ENCODE measurements around the gene SSR2. TPM values are rescaled to one million over a fixed set of nuclear protein-coding genes. Genes with fewer than 3 reads are reported as not detected.

Gene SSR2
- total RNA-seq, 2 donors from 2014 or later, result 201 to 229 TPM

DNA sequence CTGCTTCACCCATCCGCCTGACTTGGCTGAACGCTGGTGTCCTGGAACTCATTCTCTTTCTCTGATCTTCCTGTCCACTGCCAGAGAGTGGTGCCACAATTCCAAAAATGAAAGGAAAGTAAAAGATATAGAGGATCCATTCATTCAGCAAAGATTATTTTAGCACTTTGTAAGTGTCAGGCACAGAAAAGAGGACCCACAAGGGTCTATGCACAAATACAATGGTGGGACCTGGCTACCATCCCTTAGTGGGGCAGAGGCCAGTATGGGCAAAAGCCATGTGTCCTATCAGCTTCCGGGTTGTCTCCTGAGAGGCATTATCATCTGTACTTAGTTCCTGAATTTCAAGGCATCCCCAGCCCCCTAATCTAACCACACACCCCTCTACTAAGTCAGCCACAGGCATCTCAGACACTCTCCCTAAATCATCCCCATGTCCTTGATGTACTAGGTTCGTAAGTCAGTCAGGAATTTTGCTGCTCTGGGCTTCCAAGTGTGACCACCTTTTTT, 19.0 kb downstream of the SSR2 start:
- Histone ChIP-seq H3K27me3 (replicated peaks; ENCODE audit: insufficient read depth) (no peaks in the 10 kb centered on the region), H3K9me3 (no peaks in the 10 kb centered on the region), H3K36me3 (no peaks in the 10 kb centered on the region), H3K4me1 (replicated peaks) (no peaks in the 10 kb centered on the region), H3K27ac (no peak overlapping the region), H3K4me3 (no peak overlapping the region)
- intact Hi-C loops (cut with DNase I), result no loop called here
- WGBS, result 46% methylated on average over 4 of the region's 4 CpGs
- no peak for DNase-seq (ENCODE audit: low spot score)
- TF ChIP-seq, protein P1, sequence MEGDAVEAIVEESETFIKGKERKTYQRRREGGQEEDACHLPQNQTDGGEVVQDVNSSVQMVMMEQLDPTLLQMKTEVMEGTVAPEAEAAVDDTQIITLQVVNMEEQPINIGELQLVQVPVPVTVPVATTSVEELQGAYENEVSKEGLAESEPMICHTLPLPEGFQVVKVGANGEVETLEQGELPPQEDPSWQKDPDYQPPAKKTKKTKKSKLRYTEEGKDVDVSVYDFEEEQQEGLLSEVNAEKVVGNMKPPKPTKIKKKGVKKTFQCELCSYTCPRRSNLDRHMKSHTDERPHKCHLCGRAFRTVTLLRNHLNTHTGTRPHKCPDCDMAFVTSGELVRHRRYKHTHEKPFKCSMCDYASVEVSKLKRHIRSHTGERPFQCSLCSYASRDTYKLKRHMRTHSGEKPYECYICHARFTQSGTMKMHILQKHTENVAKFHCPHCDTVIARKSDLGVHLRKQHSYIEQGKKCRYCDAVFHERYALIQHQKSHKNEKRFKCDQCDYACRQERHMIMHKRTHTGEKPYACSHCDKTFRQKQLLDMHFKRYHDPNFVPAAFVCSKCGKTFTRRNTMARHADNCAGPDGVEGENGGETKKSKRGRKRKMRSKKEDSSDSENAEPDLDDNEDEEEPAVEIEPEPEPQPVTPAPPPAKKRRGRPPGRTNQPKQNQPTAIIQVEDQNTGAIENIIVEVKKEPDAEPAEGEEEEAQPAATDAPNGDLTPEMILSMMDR (IDR thresholded peaks at IDR 0.05), result no peak
- no peak for TF ChIP-seq POLR2A (IDR thresholded peaks at IDR 0.05)
- no peak for TF ChIP-seq POLR2AphosphoS5 (IDR thresholded peaks at IDR 0.05)

DNA sequence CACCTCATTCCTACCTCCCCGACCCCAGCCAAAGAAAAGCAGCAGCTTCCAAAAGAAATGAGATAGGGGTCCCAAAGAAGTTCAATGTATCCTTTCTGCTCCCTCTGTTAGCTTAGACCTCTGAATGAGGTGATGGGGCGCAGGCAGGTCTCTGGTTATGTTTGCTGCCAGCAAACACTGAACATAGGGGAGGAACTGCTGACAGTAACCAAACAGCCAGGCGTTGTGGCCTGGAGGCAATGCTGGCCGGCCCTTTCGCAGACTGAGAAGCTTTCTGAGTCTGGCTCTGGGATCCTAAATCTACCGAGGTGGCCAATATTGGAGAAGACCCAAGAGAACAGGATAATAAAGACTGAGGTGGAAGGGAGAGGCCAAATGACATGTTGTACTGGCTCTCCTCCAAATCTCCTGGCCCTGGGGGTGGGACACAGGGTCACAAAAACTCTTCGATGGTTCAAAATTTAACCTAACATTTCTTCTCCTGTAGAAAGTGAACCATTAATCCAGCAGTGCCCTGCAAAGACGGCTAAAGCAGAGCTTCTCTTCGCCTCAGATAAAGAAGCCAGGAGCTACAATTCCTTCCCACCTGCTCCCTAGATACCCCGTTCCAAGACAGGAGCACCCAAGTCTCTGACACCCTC, 19.6 kb downstream of the SSR2 start:
- no peak overlapping the region for H3K4me3 ChIP-seq
- TF ChIP-seq, protein P1 (IDR thresholded peaks at IDR 0.05), result no peak
- TF ChIP-seq POLR2A (IDR thresholded peaks at IDR 0.05) (no peak), POLR2AphosphoS5 (IDR thresholded peaks at IDR 0.05) (no peak)
- no peaks in the 10 kb centered on the region for H3K9me3 ChIP-seq
- WGBS, result 27% methylated on average over 10 of the region's 10 CpGs
- H3K36me3 ChIP-seq, result no peaks in the 10 kb centered on the region
- intact Hi-C loops (cut with DNase I), result no loop called here
- DNase-seq (ENCODE audit: low spot score), result no peak
- H3K27ac ChIP-seq, result no peak overlapping the region
- H3K4me1 ChIP-seq (replicated peaks), result no peaks in the 10 kb centered on the region
- no peaks in the 10 kb centered on the region for H3K27me3 ChIP-seq (replicated peaks; ENCODE audit: insufficient read depth)

DNA sequence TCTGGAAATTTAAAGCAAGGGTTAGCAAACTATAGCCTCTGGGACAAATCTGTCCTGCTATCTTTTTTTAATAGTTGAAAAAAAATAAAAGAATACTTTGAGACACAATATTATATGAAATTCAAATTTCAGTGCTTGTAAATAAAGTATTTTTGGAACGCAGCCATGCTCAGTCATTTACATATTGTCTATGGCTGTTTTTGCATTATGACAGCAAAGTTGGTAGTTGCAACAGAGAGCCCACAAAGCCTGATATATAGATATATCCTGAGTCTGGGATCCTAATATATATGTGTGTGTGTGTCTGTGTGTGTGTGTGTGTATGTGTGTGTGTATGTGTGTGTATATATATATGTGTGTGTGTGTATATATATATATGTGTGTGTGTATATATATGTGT, 20.8 kb downstream of the SSR2 start:
- DNase-seq (ENCODE audit: low spot score), result no peak
- Histone ChIP-seq H3K4me1 (replicated peaks) (no peaks in the 10 kb centered on the region), H3K4me3 (no peak overlapping the region), H3K36me3 (no peaks in the 10 kb centered on the region), H3K27me3 (replicated peaks; ENCODE audit: insufficient read depth) (no peaks in the 10 kb centered on the region), H3K27ac (no peak overlapping the region), H3K9me3 (no peaks in the 10 kb centered on the region)
- intact Hi-C loops (cut with DNase I), result no loop called here
- TF ChIP-seq, protein P1 (IDR thresholded peaks at IDR 0.05), result no peak
- TF ChIP-seq POLR2AphosphoS5 (IDR thresholded peaks at IDR 0.05) (no peak), POLR2A (IDR thresholded peaks at IDR 0.05) (no peak)
- WGBS, result 88% methylated on average over 1 of the region's 1 CpG

DNA sequence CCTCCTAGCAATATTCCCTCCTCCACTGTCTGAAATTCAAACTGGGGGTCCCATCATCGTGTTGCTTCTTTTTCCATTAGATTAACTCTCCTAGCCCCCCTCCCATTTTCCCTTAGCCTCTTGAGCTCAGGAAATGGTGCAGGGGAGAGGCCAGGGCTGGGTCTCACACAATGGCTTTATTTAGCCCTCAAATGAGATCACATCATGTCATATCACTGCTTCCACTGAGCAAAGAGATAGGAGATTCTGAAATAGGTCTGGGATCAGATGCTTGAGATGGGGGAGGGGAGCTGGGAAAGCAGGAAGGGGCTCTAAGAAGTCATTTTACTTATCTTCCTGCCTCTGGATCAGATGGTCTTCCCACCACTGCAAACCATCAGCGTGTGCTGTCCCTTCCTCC, 24.6 kb downstream of the SSR2 start:
- H3K9me3 ChIP-seq, result no peaks in the 10 kb centered on the region
- 49% methylated on average over 2 of the region's 2 CpGs for WGBS
- no peaks in the 10 kb centered on the region for H3K27me3 ChIP-seq (replicated peaks; ENCODE audit: insufficient read depth)
- H3K4me1 ChIP-seq (replicated peaks), result no peaks in the 10 kb centered on the region
- intact Hi-C loops (cut with DNase I), result no loop called here
- H3K27ac ChIP-seq, result no peak overlapping the region
- no peak for TF ChIP-seq POLR2A (IDR thresholded peaks at IDR 0.05)
- TF ChIP-seq, protein P1 (IDR thresholded peaks at IDR 0.05), result no peak
- no peak for TF ChIP-seq POLR2AphosphoS5 (IDR thresholded peaks at IDR 0.05)
- no peaks in the 10 kb centered on the region for H3K36me3 ChIP-seq
- DNase-seq (ENCODE audit: low spot score), result no peak
- no peak overlapping the region for H3K4me3 ChIP-seq

DNA sequence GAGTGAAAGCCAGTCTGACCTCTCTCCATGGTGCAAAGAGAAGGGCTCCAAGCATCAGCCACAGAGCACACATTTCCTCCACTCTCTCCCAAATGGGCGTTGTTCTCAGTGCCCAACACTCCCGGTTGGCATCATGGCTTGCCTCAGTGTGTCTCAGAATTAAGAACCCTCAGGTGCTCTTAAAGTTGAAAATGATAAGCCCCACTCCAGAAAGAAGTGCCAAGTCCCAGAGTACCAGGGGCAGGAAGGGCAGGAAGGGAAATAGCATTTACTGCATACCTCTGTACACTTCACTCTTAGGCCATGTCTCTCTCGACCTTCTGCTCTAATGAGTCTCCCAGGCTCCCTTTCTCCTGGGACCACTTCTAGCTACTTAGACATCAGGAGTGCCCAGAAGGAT, 27.2 kb downstream of the SSR2 start:
- intact Hi-C loops (cut with DNase I), result no loop called here
- Histone ChIP-seq H3K27me3 (replicated peaks; ENCODE audit: insufficient read depth) (no peaks in the 10 kb centered on the region), H3K4me1 (replicated peaks) (no peaks in the 10 kb centered on the region), H3K4me3 (no peak overlapping the region), H3K9me3 (no peaks in the 10 kb centered on the region), H3K27ac (no peak overlapping the region), H3K36me3 (no peaks in the 10 kb centered on the region)
- TF ChIP-seq POLR2AphosphoS5 (IDR thresholded peaks at IDR 0.05) (no peak), POLR2A (IDR thresholded peaks at IDR 0.05) (no peak)
- TF ChIP-seq, protein P1 (IDR thresholded peaks at IDR 0.05), result no peak
- WGBS, result 80% methylated on average over 3 of the region's 3 CpGs
- DNase-seq (ENCODE audit: low spot score), result no peak

Measured in prostate gland (tissue), 2 donors.